ENCODE results near the gene ANKRD34A. TPM values are rescaled to one million over a fixed set of nuclear protein-coding genes. Genes with fewer than 3 reads are reported as not detected.

Gene ANKRD34A
- total RNA-seq, 1 experiment from 2014 or later = 0.22 TPM

- no peak for TF ChIP-seq ZNF425 (CRISPR knock-in tag; conservative IDR thresholded peaks at IDR 0.05)
These were observed 14.1 kb upstream of the ANKRD34A start (continued) for GRCh38 chr1:145978471-145978853.

- Mint-ChIP-seq H3K27me3 (ENCODE audit: low read depth) (no peaks in the 10 kb centered on the region; the same call in 1 of the 2 replicates), H3K4me3 (no peak overlapping the region; the same call in 1 of the 2 replicates), H3K9me3 (no peaks in the 10 kb centered on the region), H3K4me1 (peaks cover 13% of the 10 kb centered on the region), H3K27ac (0 out of 2 replicates have a peak overlapping the region, but pooled peaks have one; percentile 2), H3K36me3 (no peaks in the 10 kb centered on the region)
- POLR2A ChIA-PET = interaction anchor here (0.6 to 2.7 kb wide), 8 partner anchors 13 to 132 kb away, joined by 3 to 17 read pairs (median 4); partner anchors contain the start of genes ANKRD34A, NUDT17 and POLR3GL
- ATAC-seq = peak; percentile 56
- CTCF ChIA-PET = interaction anchor here (0.6 to 5.4 kb wide), 35 partner anchors 10 to 132 kb away, joined by 3 to 54 read pairs (median 5); partner anchors contain the start of genes ANKRD34A, ITGA10, LIX1L and NUDT17
- peak; percentile 59 for DNase-seq (ENCODE audit: low spot score)
- TF ChIP-seq FOXP1 (CRISPR knock-in tag; IDR thresholded peaks at IDR 0.05; ENCODE audit: borderline replicate concordance) (no peak), CREM (CRISPR knock-in tag; IDR thresholded peaks at IDR 0.05) (no peak), HMGA2 (CRISPR knock-in tag; IDR thresholded peaks at IDR 0.05) (no peak), ZNF281 (CRISPR knock-in tag; IDR thresholded peaks at IDR 0.05) (no peak), GABPB1 (CRISPR knock-in tag; IDR thresholded peaks at IDR 0.05) (peak; percentile 17; the same call in 1 of the 2 replicates), MAX (CRISPR knock-in tag; IDR thresholded peaks at IDR 0.05) (peak; percentile 27; the same call in 1 of the 2 replicates), PRRX2 (CRISPR knock-in tag; IDR thresholded peaks at IDR 0.05) (no peak), EMX1 (CRISPR knock-in tag; IDR thresholded peaks at IDR 0.05) (no peak), MLX (CRISPR knock-in tag; IDR thresholded peaks at IDR 0.05) (no peak), FOXK1 (CRISPR knock-in tag; IDR thresholded peaks at IDR 0.05) (no peak), CTCF (IDR thresholded peaks at IDR 0.05) (peak; percentile 64), HMGXB4 (CRISPR knock-in tag; IDR thresholded peaks at IDR 0.05) (no peak), ZNF425 (CRISPR knock-in tag; conservative IDR thresholded peaks at IDR 0.05) (no peak), ZNF317 (CRISPR knock-in tag; IDR thresholded peaks at IDR 0.05; ENCODE audit: borderline replicate concordance, low read depth) (no peak), GTF2I (CRISPR knock-in tag; conservative IDR thresholded peaks at IDR 0.05) (no peak), ETV6 (CRISPR knock-in tag; IDR thresholded peaks at IDR 0.05) (no peak)
These were observed 13.4 kb upstream of the ANKRD34A start for GRCh38 chr1:145977486-145978470.
